Progenitor cell of endocrine pancreas (in vitro differentiated cells): Measurements from ENCODE around the gene ANKS1B. TPM values are rescaled to one million over a fixed set of nuclear protein-coding genes. Genes with fewer than 3 reads are reported as not detected.
A peak's percentile ranks its signal among the peaks of the same experiment; 100 is the strongest.

Experiments
- DNase-seq: peaks from one replicate; pipeline ENCODE4 v3.0.0; 2021; ENCODE audit warnings: low spot score; ENCODE audit not compliant: unreplicated experiment
- H3K27ac Mint-ChIP-seq: 2 replicates; pipeline ENCODE4 v1.8.0; 2021; ENCODE audit warnings: mild to moderate bottlenecking, moderate library complexity, mixed read lengths
- H3K27me3 Mint-ChIP-seq: 2 replicates; pipeline ENCODE4 v1.8.0; 2021; ENCODE audit warnings: mixed read lengths
- H3K36me3 Mint-ChIP-seq: 2 replicates; pipeline ENCODE4 v1.8.0; 2022; ENCODE audit warnings: mixed read lengths; ENCODE audit not compliant: insufficient read depth
- H3K4me1 Mint-ChIP-seq: 2 replicates; pipeline ENCODE4 v1.8.0; 2021; ENCODE audit warnings: low read depth, mixed read lengths
- H3K4me3 Mint-ChIP-seq: 2 replicates; pipeline ENCODE4 v1.8.0; 2021; ENCODE audit warnings: low read depth, mild to moderate bottlenecking, moderate library complexity, mixed read lengths
- H3K9me3 Mint-ChIP-seq: 2 replicates; pipeline ENCODE4 v1.8.0; 2021; ENCODE audit warnings: low read depth, mixed read lengths
- CTCF ChIP-seq: fragments of 200-600 bp; sonication (generic); IDR thresholded peaks from one replicate; pipeline ENCODE4 v1.5.0; 2021; ENCODE audit warnings: antibody characterized with exemption, mild to moderate bottlenecking; ENCODE audit not compliant: unreplicated experiment
- total RNA-seq: library from RNA; stranded (reverse); gene quantifications from 2 replicates; pipeline ENCODE4 v1.2.1, GENCODE V29; 2021

ANKS1B gene
- total RNA-seq, 1 donor from 2014 or later, result 10.1 TPM

GRCh38 chr12:99852666-99853065 is 132.1 kb downstream of the ANKS1B start:
- no peak overlapping the region for H3K27ac Mint-ChIP-seq
- no peaks in the 10 kb centered on the region for H3K4me1 Mint-ChIP-seq
- no peaks in the 10 kb centered on the region for H3K27me3 Mint-ChIP-seq
- no peak for TF ChIP-seq CTCF
- no peak for DNase-seq
- H3K36me3 Mint-ChIP-seq, result peaks cover 1% of the 10 kb centered on the region
- no peak overlapping the region for H3K4me3 Mint-ChIP-seq
- H3K9me3 Mint-ChIP-seq, result peaks cover 23% of the 10 kb centered on the region

- no peak for TF ChIP-seq CTCF
- Mint-ChIP-seq H3K9me3 (no peaks in the 10 kb centered on the region), H3K36me3 (no peaks in the 10 kb centered on the region), H3K27ac (no peak overlapping the region), H3K4me3 (no peak overlapping the region), H3K27me3 (no peaks in the 10 kb centered on the region), H3K4me1 (no peaks in the 10 kb centered on the region)
- no peak for DNase-seq
Measured at GRCh38 chr12:99847936-99848335, 136.8 kb downstream of the ANKS1B start.

- H3K36me3 Mint-ChIP-seq, result no peaks in the 10 kb centered on the region
- H3K27me3 Mint-ChIP-seq, result no peaks in the 10 kb centered on the region
- no peaks in the 10 kb centered on the region for H3K9me3 Mint-ChIP-seq
- DNase-seq, result no peak
- H3K4me1 Mint-ChIP-seq, result peaks cover 10% of the 10 kb centered on the region
- H3K4me3 Mint-ChIP-seq, result no peak overlapping the region
- no peak for TF ChIP-seq CTCF
- H3K27ac Mint-ChIP-seq, result no peak overlapping the region
Measured at GRCh38 chr12:99834710-99835109, 150.0 kb downstream of the ANKS1B start.

- no peak overlapping the region for H3K27ac Mint-ChIP-seq
- no peaks in the 10 kb centered on the region for H3K9me3 Mint-ChIP-seq
- peaks cover 10% of the 10 kb centered on the region for H3K4me1 Mint-ChIP-seq
- no peak for DNase-seq
- TF ChIP-seq CTCF, result no peak
- H3K36me3 Mint-ChIP-seq, result no peaks in the 10 kb centered on the region
- no peaks in the 10 kb centered on the region for H3K27me3 Mint-ChIP-seq
- no peak overlapping the region for H3K4me3 Mint-ChIP-seq
Measured at GRCh38 chr12:99833397-99833796, 151.3 kb downstream of the ANKS1B start.

GRCh38 chr12:99824900-99825542 is 159.7 kb downstream of the ANKS1B start:
- H3K9me3 Mint-ChIP-seq, result no peaks in the 10 kb centered on the region
- H3K27me3 Mint-ChIP-seq, result no peaks in the 10 kb centered on the region
- peak overlapping the region; percentile 46 for H3K27ac Mint-ChIP-seq
- peaks cover 7% of the 10 kb centered on the region for H3K4me1 Mint-ChIP-seq
- no peak for TF ChIP-seq CTCF
- H3K4me3 Mint-ChIP-seq, result no peak overlapping the region
- no peak for DNase-seq
- no peaks in the 10 kb centered on the region for H3K36me3 Mint-ChIP-seq
